HepG2 (cell line): ENCODE results near the gene BLCAP. TPM values are rescaled to one million over a fixed set of nuclear protein-coding genes. Genes with fewer than 3 reads are reported as not detected.

Experiments used
- EED ChIP-seq: sonication (generic); formaldehyde crosslinking; IDR thresholded peaks from 2 replicates; pipeline ENCODE4 v1.5.0; 2020; ENCODE audit warnings: mild to moderate bottlenecking, missing genetic modification reagents
- FOXK1 ChIP-seq: sonication (generic); formaldehyde crosslinking; IDR thresholded peaks from 2 replicates; pipeline ENCODE4 v1.4.0; 2020; ENCODE audit warnings: low read depth, missing genetic modification reagents, borderline replicate concordance
- HIVEP1 ChIP-seq: sonication (generic); formaldehyde crosslinking; IDR thresholded peaks from 2 replicates; pipeline ENCODE4 v1.4.0; 2020; ENCODE audit warnings: mild to moderate bottlenecking, missing genetic modification reagents
- IRX3 ChIP-seq: sonication (generic); formaldehyde crosslinking; IDR thresholded peaks from 2 replicates; pipeline ENCODE4 v1.8.1; 2023; ENCODE audit warnings: mild to moderate bottlenecking, low read depth, missing genetic modification reagents, borderline replicate concordance
- KMT2B ChIP-seq: IDR thresholded peaks from 2 replicates; pipeline ENCODE4 v1.6.1; 2016; ENCODE audit warnings: missing genetic modification reagents, missing compliant biosample characterization
- NR2C2 ChIP-seq: sonication (generic); formaldehyde crosslinking; IDR thresholded peaks from 2 replicates; pipeline ENCODE4 v1.4.0; 2020; ENCODE audit warnings: missing genetic modification reagents, mild to moderate bottlenecking, moderate library complexity, borderline replicate concordance
- SALL1 ChIP-seq: sonication (generic); formaldehyde crosslinking; IDR thresholded peaks from 2 replicates; pipeline ENCODE4 v1.8.0; 2022; ENCODE audit warnings: mild to moderate bottlenecking, missing genetic modification reagents
- SNRNP70 ChIP-seq: fragments of 200-400 bp; formaldehyde crosslinking; IDR thresholded peaks from 2 replicates; pipeline ENCODE4 v1.6.1; 2017; ENCODE audit warnings: mild to moderate bottlenecking, low read depth, low read length, moderate library complexity
- TAF15 ChIP-seq: fragments of 200-400 bp; formaldehyde crosslinking; IDR thresholded peaks from one replicate; pipeline ENCODE4 v1.6.1; 2018; ENCODE audit warnings: mild to moderate bottlenecking, low read depth, low read length; ENCODE audit not compliant: poor library complexity, severe bottlenecking
- ZBTB1 ChIP-seq: sonication (generic); formaldehyde crosslinking; IDR thresholded peaks from 2 replicates; pipeline ENCODE4 v1.4.0; 2020; ENCODE audit warnings: missing genetic modification reagents, borderline replicate concordance
- ZFP62 ChIP-seq: sonication (generic); formaldehyde crosslinking; IDR thresholded peaks from 2 replicates; pipeline ENCODE4 v1.4.0; 2020; ENCODE audit warnings: missing genetic modification reagents
- ZNF205 ChIP-seq: IDR thresholded peaks from 2 replicates; pipeline ENCODE4 v1.6.1; 2018; ENCODE audit warnings: missing biosample characterization, missing genetic modification reagents
- ZNF30 ChIP-seq: sonication (generic); formaldehyde crosslinking; IDR thresholded peaks from 2 replicates; pipeline ENCODE4 v1.5.0; 2020; ENCODE audit warnings: mild to moderate bottlenecking, missing genetic modification reagents
- ZNF75D ChIP-seq: sonication (generic); formaldehyde crosslinking; IDR thresholded peaks from 2 replicates; pipeline ENCODE4 v1.8.1; 2023; ENCODE audit warnings: missing genetic modification reagents, mild to moderate bottlenecking, borderline replicate concordance
- ZNF766 ChIP-seq: sonication (generic); formaldehyde crosslinking; IDR thresholded peaks from 2 replicates; pipeline ENCODE4 v1.5.0; 2020; ENCODE audit warnings: missing genetic modification reagents, borderline replicate concordance
- ZSCAN9 ChIP-seq: IDR thresholded peaks from 2 replicates; pipeline ENCODE4 v1.6.1; 2016; ENCODE audit warnings: borderline replicate concordance
- polyA plus RNA-seq, 8 experiments: library from polyadenylated mRNA; depleted of rRNA in 3 of 8; stranded (reverse) in 7 of 8; unstranded in 1 of 8; fragments of >200 nt; fragmentation: Illumina TruSeq in 4 of 8; extraction: Trizol in 4 of 8; gene quantifications; 2 replicates each; pipeline versions ENCODE4 v1.2.1 to v1.2.3, GENCODE V29; 2011 to 2016; ENCODE audit warnings: low read depth in 4 of 8, missing spikeins in 1 of 8, mixed read lengths in 1 of 8; ENCODE audit not compliant: insufficient read depth in 1 of 8
- total RNA-seq, 5 experiments: library from RNA; depleted of rRNA; stranded (reverse); fragments of >200 nt; fragmentation: Illumina TruSeq; extraction: Trizol; gene quantifications; 2 replicates each; pipeline ENCODE4 v1.2.3, GENCODE V29; 2016; ENCODE audit warnings: low read depth in 1 of 5
- TF ChIP-seq, protein P1 (sequence below): sonication (generic); formaldehyde crosslinking; IDR thresholded peaks from 2 replicates; pipeline ENCODE4 v1.5.0; 2020; ENCODE audit warnings: mild to moderate bottlenecking, missing genetic modification reagents, borderline replicate concordance
- TF ChIP-seq, protein P2 (sequence below): sonication (generic); formaldehyde crosslinking; IDR thresholded peaks from 2 replicates; pipeline ENCODE4 v1.4.0; 2020; ENCODE audit warnings: missing genetic modification reagents
- TF ChIP-seq, protein P3 (sequence below): fragments of 450-650 bp; IDR thresholded peaks from 2 replicates; pipeline ENCODE4 v1.6.1; 2016
- TF ChIP-seq, protein P4 (sequence below): sonication (generic); formaldehyde crosslinking; conservative IDR thresholded peaks from 2 replicates; pipeline ENCODE4 v1.4.0; 2020; ENCODE audit warnings: missing genetic modification reagents

The BLCAP gene
- total and polyA plus RNA-seq, 2 of the 13 experiments (the other 11 are each of a cell fraction or from before 2014, with no cell fraction given): 52.4 to 86.8 TPM

DNA sequence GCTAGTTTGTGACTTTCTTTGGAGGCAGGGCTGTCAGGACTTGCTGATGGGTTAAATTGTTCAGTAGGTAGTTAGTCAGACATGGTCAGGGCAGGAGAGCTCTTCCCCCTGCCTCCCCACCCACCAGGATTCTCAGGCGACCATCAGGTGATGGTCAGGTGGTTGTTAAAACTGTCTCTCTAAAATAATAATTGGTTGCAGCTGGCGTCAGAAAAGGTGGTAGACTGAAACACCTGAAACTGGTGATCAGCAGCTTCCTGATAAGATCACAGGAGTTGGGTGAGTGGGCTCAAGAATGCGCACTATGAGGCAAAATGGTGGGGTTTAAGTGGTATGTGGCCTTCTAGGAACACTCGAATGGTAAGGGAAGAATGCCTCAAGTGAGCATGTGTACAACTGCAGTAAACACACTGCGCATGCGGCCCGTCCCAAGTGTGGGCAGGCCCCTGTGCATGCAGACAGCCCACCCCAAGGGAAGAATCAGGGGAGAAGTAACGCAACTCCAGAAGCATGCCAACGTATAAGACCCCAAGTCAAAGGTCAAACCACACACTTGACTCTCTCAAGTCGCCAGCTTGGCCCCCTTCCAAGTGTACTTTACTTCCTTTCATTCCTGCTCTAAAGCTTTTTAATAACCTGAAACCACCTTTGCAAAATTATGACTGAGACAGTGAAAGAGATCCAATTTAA lies 7.9 kb upstream of the BLCAP start (continued):
- TF ChIP-seq, protein P1, sequence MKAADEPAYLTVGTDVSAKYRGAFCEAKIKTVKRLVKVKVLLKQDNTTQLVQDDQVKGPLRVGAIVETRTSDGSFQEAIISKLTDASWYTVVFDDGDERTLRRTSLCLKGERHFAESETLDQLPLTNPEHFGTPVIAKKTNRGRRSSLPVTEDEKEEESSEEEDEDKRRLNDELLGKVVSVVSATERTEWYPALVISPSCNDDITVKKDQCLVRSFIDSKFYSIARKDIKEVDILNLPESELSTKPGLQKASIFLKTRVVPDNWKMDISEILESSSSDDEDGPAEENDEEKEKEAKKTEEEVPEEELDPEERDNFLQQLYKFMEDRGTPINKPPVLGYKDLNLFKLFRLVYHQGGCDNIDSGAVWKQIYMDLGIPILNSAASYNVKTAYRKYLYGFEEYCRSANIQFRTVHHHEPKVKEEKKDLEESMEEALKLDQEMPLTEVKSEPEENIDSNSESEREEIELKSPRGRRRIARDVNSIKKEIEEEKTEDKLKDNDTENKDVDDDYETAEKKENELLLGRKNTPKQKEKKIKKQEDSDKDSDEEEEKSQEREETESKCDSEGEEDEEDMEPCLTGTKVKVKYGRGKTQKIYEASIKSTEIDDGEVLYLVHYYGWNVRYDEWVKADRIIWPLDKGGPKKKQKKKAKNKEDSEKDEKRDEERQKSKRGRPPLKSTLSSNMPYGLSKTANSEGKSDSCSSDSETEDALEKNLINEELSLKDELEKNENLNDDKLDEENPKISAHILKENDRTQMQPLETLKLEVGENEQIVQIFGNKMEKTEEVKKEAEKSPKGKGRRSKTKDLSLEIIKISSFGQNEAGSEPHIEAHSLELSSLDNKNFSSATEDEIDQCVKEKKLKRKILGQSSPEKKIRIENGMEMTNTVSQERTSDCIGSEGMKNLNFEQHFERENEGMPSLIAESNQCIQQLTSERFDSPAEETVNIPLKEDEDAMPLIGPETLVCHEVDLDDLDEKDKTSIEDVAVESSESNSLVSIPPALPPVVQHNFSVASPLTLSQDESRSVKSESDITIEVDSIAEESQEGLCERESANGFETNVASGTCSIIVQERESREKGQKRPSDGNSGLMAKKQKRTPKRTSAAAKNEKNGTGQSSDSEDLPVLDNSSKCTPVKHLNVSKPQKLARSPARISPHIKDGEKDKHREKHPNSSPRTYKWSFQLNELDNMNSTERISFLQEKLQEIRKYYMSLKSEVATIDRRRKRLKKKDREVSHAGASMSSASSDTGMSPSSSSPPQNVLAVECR: peak; percentile 17; the same call in 1 of the 2 replicates
- no peak for TF ChIP-seq EED (CRISPR knock-in tag)
- TF ChIP-seq ZNF766 (CRISPR knock-in tag): no peak
- no peak for TF ChIP-seq HIVEP1 (CRISPR knock-in tag)
- TF ChIP-seq, protein P2, sequence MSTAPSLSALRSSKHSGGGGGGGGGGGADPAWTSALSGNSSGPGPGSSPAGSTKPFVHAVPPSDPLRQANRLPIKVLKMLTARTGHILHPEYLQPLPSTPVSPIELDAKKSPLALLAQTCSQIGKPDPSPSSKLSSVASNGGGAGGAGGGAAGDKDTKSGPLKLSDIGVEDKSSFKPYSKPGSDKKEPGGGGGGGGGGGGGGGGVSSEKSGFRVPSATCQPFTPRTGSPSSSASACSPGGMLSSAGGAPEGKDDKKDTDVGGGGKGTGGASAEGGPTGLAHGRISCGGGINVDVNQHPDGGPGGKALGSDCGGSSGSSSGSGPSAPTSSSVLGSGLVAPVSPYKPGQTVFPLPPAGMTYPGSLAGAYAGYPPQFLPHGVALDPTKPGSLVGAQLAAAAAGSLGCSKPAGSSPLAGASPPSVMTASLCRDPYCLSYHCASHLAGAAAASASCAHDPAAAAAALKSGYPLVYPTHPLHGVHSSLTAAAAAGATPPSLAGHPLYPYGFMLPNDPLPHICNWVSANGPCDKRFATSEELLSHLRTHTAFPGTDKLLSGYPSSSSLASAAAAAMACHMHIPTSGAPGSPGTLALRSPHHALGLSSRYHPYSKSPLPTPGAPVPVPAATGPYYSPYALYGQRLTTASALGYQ (CRISPR knock-in tag): no peak
- TF ChIP-seq, protein P3, sequence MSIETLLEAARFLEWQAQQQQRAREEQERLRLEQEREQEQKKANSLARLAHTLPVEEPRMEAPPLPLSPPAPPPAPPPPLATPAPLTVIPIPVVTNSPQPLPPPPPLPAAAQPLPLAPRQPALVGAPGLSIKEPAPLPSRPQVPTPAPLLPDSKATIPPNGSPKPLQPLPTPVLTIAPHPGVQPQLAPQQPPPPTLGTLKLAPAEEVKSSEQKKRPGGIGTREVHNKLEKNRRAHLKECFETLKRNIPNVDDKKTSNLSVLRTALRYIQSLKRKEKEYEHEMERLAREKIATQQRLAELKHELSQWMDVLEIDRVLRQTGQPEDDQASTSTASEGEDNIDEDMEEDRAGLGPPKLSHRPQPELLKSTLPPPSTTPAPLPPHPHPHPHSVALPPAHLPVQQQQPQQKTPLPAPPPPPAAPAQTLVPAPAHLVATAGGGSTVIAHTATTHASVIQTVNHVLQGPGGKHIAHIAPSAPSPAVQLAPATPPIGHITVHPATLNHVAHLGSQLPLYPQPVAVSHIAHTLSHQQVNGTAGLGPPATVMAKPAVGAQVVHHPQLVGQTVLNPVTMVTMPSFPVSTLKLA: no peak
- TF ChIP-seq, protein P4, sequence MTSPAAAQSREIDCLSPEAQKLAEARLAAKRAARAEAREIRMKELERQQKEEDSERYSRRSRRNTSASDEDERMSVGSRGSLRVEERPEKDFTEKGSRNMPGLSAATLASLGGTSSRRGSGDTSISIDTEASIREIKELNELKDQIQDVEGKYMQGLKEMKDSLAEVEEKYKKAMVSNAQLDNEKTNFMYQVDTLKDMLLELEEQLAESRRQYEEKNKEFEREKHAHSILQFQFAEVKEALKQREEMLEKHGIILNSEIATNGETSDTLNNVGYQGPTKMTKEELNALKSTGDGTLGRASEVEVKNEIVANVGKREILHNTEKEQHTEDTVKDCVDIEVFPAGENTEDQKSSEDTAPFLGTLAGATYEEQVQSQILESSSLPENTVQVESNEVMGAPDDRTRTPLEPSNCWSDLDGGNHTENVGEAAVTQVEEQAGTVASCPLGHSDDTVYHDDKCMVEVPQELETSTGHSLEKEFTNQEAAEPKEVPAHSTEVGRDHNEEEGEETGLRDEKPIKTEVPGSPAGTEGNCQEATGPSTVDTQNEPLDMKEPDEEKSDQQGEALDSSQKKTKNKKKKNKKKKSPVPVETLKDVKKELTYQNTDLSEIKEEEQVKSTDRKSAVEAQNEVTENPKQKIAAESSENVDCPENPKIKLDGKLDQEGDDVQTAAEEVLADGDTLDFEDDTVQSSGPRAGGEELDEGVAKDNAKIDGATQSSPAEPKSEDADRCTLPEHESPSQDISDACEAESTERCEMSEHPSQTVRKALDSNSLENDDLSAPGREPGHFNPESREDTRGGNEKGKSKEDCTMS: no peak
- no peak for TF ChIP-seq ZFP62
- TF ChIP-seq TAF15: no peak
- no peak for TF ChIP-seq ZSCAN9 (CRISPR knock-in tag)
- TF ChIP-seq ZNF75D (CRISPR knock-in tag): no peak
- peak; percentile 50; the same call in 1 of the 2 replicates for TF ChIP-seq FOXK1
- TF ChIP-seq IRX3 (CRISPR knock-in tag): no peak
- 0 out of 2 replicates have a peak, but pooled peaks have one; percentile 18 for TF ChIP-seq ZNF205
- TF ChIP-seq ZNF30 (CRISPR knock-in tag): no peak
- no peak for TF ChIP-seq KMT2B (CRISPR knock-in tag)
- no peak for TF ChIP-seq NR2C2 (CRISPR knock-in tag)
- TF ChIP-seq SALL1: 0 out of 2 replicates have a peak, but pooled peaks have one; percentile 16
- TF ChIP-seq SNRNP70: no peak
- no peak for TF ChIP-seq ZBTB1 (CRISPR knock-in tag)
